ENCODE data around the gene MGAT5B.

The MGAT5B gene

DNA sequence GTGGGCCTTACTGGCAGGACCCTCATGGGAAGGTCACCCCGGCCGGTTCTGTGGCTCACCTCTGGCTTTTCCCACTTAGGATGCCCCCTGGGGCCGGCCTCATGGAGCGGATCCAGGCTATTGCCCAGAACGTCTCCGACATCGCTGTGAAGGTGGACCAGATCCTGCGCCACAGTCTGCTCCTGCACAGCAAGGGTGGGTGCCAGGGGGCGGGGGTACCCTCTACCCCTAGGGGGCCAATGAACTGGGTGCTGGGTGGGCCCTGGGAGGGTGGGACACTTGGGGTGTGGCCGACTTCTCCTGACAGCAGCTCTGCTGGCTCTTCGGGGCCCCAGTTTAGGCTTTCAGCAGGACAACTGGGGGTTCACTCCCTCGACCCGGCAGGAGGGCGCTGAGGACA, 34.3 kb downstream of the MGAT5B start:
- TF ChIP-seq, protein P1, sequence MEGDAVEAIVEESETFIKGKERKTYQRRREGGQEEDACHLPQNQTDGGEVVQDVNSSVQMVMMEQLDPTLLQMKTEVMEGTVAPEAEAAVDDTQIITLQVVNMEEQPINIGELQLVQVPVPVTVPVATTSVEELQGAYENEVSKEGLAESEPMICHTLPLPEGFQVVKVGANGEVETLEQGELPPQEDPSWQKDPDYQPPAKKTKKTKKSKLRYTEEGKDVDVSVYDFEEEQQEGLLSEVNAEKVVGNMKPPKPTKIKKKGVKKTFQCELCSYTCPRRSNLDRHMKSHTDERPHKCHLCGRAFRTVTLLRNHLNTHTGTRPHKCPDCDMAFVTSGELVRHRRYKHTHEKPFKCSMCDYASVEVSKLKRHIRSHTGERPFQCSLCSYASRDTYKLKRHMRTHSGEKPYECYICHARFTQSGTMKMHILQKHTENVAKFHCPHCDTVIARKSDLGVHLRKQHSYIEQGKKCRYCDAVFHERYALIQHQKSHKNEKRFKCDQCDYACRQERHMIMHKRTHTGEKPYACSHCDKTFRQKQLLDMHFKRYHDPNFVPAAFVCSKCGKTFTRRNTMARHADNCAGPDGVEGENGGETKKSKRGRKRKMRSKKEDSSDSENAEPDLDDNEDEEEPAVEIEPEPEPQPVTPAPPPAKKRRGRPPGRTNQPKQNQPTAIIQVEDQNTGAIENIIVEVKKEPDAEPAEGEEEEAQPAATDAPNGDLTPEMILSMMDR (IDR thresholded peaks at IDR 0.05; ENCODE audit: low read length, missing control alignments) = no peak
- H3K4me3 ChIP-seq (replicated peaks; ENCODE audit: low read depth, low read length) = no peak overlapping the region
- no peak for DNase-seq (ENCODE audit: low read depth)

DNA sequence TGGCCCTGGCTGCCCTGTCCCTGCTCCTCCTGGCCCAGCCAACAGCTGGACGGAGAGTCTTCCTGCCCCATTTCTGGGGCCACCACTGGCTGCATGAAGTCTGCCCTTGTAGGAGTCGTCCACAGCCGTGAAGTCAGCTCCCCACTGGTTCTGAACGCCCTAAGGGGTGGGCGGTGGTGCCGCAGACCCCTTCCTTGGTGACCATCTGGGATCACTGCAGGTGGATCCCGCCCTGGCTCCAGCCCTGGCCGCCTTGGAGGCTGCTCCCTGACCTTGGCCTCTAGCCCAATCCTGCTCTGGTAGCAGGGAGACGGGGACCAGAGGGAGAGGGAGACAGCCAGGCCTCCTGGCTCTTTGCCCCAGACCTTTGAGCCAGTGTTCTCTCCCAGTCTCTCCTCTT, 35.4 kb downstream of the MGAT5B start:
- TF ChIP-seq, protein P1 (IDR thresholded peaks at IDR 0.05; ENCODE audit: low read length, missing control alignments) = no peak
- no peak for DNase-seq (ENCODE audit: low read depth)
- no peak overlapping the region for H3K4me3 ChIP-seq (replicated peaks; ENCODE audit: low read depth, low read length)

DNA sequence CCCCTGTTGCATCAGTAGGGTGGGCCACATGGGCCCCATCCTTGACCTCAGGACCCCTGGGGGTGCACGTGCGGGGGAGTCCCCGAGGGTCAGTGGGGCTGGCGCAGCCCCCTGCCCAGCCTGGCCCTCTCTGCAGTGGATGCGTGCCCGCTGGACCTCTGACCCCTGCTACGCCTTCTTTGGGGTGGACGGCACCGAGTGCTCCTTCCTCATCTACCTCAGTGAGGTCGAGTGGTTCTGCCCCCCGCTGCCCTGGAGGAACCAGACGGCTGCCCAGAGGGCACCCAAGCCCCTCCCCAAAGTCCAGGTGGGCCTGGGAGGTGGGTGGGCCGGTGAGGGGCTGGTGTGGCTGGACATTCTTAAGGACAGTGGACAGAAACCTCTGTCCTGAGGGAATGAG, 35.9 kb downstream of the MGAT5B start:
- no peak overlapping the region for H3K4me3 ChIP-seq (replicated peaks; ENCODE audit: low read depth, low read length)
- no peak for DNase-seq (ENCODE audit: low read depth)
- TF ChIP-seq, protein P1 (IDR thresholded peaks at IDR 0.05; ENCODE audit: low read length, missing control alignments) = no peak

DNA sequence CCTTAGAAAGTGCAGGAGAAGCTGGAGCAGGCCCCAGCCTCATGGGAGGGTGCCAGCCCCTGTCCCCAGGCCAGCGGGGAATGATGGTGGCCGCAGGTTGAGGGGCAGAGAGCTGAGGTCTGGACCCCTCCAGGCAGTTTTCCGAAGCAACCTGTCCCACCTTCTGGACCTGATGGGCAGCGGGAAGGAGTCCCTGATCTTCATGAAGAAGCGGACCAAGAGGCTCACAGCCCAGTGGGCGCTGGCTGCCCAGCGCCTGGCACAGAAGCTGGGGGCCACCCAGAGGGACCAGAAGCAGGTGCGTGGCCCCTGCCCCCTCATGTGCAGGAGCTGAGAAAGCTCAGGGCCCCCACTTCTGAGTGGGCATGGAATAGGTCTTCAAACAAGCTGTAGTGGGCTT, 36.8 kb downstream of the MGAT5B start:
- TF ChIP-seq, protein P1 (IDR thresholded peaks at IDR 0.05; ENCODE audit: low read length, missing control alignments) = no peak
- DNase-seq (ENCODE audit: low read depth) = no peak
- H3K4me3 ChIP-seq (replicated peaks; ENCODE audit: low read depth, low read length) = no peak overlapping the region

DNA sequence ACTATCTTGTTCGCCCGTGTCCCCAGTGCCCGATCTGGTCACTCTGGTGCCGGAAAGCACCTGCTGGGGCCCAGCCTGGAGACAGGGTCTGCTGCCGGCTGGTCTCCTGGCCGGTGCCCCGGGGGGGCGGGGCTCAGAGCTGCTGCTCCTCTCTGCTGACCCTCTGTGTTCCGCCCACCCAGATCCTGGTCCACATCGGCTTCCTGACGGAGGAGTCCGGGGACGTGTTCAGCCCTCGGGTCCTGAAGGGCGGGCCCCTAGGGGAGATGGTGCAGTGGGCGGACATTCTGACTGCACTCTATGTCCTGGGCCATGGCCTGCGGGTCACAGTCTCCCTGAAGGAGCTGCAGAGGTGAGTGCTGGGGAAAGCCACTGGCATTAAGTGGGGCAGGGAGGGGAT, 37.6 kb downstream of the MGAT5B start:
- H3K4me3 ChIP-seq (replicated peaks; ENCODE audit: low read depth, low read length) = no peak overlapping the region
- no peak for DNase-seq (ENCODE audit: low read depth)
- TF ChIP-seq, protein P1 (IDR thresholded peaks at IDR 0.05; ENCODE audit: low read length, missing control alignments) = no peak

DNA sequence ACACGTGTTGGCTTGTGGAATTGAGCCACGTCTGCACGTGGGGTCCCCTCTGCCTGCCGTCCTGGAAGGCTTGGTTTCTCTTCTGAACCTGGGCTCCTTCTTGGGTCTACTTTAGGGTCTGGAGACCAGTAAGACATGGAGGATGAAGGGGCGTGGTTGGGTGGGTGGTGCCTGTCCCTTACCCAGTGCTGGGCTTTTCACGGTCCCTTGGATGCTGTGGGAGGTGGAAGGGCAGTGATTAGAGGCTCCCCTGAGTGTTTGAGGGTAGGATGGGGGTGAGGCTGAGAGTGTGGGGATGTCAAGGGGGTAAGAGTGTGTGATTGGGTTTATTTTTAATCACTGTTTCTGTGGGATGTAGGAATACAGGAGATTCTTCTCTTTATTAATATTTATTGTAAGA, 38.3 kb downstream of the MGAT5B start:
- DNase-seq (ENCODE audit: low read depth) = no peak
- TF ChIP-seq, protein P1 (IDR thresholded peaks at IDR 0.05; ENCODE audit: low read length, missing control alignments) = no peak
- no peak overlapping the region for H3K4me3 ChIP-seq (replicated peaks; ENCODE audit: low read depth, low read length)

DNA sequence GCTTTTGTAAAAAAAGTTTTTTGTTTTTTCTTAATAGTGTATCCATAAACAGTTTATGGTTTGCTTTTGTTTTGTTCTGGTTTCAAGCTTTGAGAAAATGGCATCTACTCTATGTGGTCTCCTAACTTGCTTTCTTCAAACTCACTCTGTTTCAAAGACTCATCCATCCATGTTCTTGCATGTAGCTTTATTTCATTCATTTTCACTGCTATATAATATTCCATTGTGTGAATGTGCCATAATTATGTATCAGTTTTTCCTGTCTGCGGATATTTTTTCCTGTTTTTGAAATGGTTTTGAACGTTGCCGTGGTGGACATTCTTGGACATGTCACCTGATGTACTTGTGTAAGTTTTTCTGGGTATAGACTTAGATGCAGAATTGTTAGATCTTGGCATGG, 39.1 kb downstream of the MGAT5B start:
- TF ChIP-seq, protein P1 (IDR thresholded peaks at IDR 0.05; ENCODE audit: low read length, missing control alignments) = no peak
- no peak for DNase-seq (ENCODE audit: low read depth)

More for the DNA sequence above, 39.1 kb downstream of the MGAT5B start:
- no peak overlapping the region for H3K4me3 ChIP-seq (replicated peaks; ENCODE audit: low read depth, low read length)
